DND-41 (cell line): ENCODE measurements around the gene MNT.

Source experiments
- ATAC-seq: fragments of 200-7000 bp; cut with Tn5 transposase; 3 replicates; pipeline ENCODE4 v1.9.1; 2021; ENCODE audit warnings: low read depth; ENCODE audit not compliant: insufficient read depth
- DNase-seq: peaks from one replicate; pipeline ENCODE4 v3.0.0-alpha.2; 2020
- H2AFZ ChIP-seq: 2 replicates; pipeline ENCODE4 v1.6.0; 2012; ENCODE audit warnings: low read depth, low read length
- H3K27ac ChIP-seq: 2 replicates; pipeline ENCODE4 v1.5.1; 2012; ENCODE audit warnings: low read length, inconsistent platforms
- H3K27me3 ChIP-seq: fragments of 200-600 bp; sonication (generic); 2 replicates; pipeline ENCODE4 v1.6.0; 2012; ENCODE audit warnings: low read length, mild to moderate bottlenecking, inconsistent platforms; ENCODE audit not compliant: insufficient read depth, poor library complexity
- H3K36me3 ChIP-seq: 2 replicates; pipeline ENCODE4 v1.5.1; 2012; ENCODE audit warnings: low read length, inconsistent platforms; ENCODE audit not compliant: insufficient read depth
- H3K4me1 ChIP-seq: 2 replicates; pipeline ENCODE4 v1.5.1; 2012; ENCODE audit warnings: mild to moderate bottlenecking, low read length; ENCODE audit not compliant: insufficient read depth
- H3K4me2 ChIP-seq: 2 replicates; pipeline ENCODE4 v1.6.0; 2012; ENCODE audit warnings: mild to moderate bottlenecking, moderate library complexity, low read length, inconsistent platforms; ENCODE audit not compliant: insufficient read depth
- H3K4me3 ChIP-seq, 2 experiments: fragments of 200-600 bp in 1 of 2; shearing (Covaris generic) in 1 of 2; 2 replicates each; pipeline ENCODE4 v1.5.1; 2012 to 2016; ENCODE audit warnings: inconsistent platforms in 2 of 2, low read length in 2 of 2, mild to moderate bottlenecking in 2 of 2, low read depth in 1 of 2, moderate library complexity in 1 of 2
- H3K79me2 ChIP-seq: 2 replicates; pipeline ENCODE4 v1.6.0; 2012; ENCODE audit warnings: low read length, inconsistent platforms; ENCODE audit not compliant: insufficient read depth
- H3K9ac ChIP-seq: 2 replicates; pipeline ENCODE4 v1.6.0; 2012; ENCODE audit warnings: low read depth, mild to moderate bottlenecking, inconsistent platforms, low read length, moderate library complexity
- H3K9me3 ChIP-seq: 2 replicates; pipeline ENCODE4 v1.5.1; 2012; ENCODE audit warnings: low read length, moderate library complexity, mild to moderate bottlenecking, inconsistent platforms; ENCODE audit not compliant: insufficient read depth, severe bottlenecking
- H4K20me1 ChIP-seq: 2 replicates; pipeline ENCODE4 v1.6.0; 2012; ENCODE audit warnings: low read length; ENCODE audit not compliant: insufficient read depth
- EZH2 ChIP-seq: IDR thresholded peaks from 3 replicates; pipeline ENCODE4 v1.6.1; 2012; ENCODE audit warnings: borderline replicate concordance, low read depth, mild to moderate bottlenecking, moderate library complexity, low read length, inconsistent platforms; ENCODE audit not compliant: severe bottlenecking
- TF ChIP-seq, protein P1 (sequence below): IDR thresholded peaks from 2 replicates; pipeline ENCODE4 v1.5.1; 2012; ENCODE audit warnings: borderline replicate concordance, low read length, moderate library complexity, mild to moderate bottlenecking; ENCODE audit not compliant: poor library complexity, severe bottlenecking; ENCODE audit errors: extremely low read depth

Gene MNT

DNA sequence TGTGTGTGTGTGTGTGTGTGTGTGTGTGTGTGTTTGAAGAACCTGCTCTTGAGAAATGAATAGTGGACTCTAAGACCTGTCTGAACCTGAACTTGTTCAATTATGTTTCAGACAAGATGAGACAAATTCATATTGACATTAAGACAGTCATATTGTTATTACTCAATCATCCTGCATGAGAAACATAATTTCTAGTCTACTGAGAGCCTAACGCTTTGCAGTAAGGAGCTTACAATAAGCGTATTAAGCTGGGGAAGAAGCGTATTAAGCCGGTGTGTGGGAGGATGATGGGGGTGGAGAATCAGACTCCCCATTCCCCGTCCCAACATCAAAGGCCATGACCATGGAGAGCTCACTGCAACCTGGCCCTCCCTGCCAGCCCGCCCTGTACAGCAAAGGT is 22.4 kb upstream of the MNT start:
- Histone ChIP-seq H3K9me3 (no peaks in the 10 kb centered on the region), H3K27me3 (no peaks in the 10 kb centered on the region), H3K4me1 (no peaks in the 10 kb centered on the region), H3K36me3 (peaks cover 48% of the 10 kb centered on the region), H4K20me1 (no peaks in the 10 kb centered on the region), H3K4me3 (no peak overlapping the region), H3K79me2 (no peaks in the 10 kb centered on the region), H3K27ac (no peak overlapping the region), H2AFZ (no peak overlapping the region), H3K4me2 (no peak overlapping the region), H3K9ac (no peak overlapping the region)
- DNase-seq (no peak), ATAC-seq (no peak)
- TF ChIP-seq, protein P1, sequence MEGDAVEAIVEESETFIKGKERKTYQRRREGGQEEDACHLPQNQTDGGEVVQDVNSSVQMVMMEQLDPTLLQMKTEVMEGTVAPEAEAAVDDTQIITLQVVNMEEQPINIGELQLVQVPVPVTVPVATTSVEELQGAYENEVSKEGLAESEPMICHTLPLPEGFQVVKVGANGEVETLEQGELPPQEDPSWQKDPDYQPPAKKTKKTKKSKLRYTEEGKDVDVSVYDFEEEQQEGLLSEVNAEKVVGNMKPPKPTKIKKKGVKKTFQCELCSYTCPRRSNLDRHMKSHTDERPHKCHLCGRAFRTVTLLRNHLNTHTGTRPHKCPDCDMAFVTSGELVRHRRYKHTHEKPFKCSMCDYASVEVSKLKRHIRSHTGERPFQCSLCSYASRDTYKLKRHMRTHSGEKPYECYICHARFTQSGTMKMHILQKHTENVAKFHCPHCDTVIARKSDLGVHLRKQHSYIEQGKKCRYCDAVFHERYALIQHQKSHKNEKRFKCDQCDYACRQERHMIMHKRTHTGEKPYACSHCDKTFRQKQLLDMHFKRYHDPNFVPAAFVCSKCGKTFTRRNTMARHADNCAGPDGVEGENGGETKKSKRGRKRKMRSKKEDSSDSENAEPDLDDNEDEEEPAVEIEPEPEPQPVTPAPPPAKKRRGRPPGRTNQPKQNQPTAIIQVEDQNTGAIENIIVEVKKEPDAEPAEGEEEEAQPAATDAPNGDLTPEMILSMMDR: no peak
- no peak for TF ChIP-seq EZH2

DNA sequence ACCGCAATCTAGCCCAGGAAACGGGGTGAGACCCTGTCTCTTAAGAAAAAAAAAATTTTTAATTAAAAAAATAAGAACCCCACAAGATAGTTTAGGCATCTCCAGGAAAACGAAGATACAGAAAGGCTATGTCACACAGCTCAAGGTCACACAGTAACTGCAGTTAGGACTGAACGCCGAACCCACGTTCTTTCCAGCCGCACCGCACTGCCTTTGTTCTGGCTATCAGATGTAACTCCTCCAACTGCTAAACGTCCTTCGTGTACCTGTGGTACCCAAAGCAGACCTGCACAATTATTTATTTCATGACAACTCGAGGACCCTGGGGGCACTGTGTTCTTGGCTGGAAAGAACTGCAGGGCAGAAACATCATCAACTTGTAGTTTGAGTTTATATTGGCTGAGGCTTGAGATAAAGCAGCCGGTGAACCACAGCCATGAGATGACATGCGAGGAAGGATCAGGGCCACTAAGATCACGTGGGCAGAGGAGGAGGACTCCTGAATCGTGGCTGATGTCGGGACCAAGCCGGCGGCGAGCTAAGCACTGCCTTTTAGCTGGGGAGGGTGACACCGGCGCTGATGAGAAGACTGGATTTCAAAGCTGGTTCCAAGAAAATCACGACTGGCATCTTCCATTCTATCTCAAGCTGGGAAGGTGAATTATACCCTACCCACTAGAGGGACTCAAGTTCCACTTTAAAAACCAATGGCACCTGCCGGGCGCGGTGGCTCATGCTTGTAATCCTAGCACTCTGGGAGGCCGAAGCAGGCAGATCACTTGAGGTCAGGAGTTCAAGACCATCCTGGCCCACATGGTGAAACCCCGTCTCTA is 20.7 kb upstream of the MNT start:
- no peak overlapping the region for H3K4me2 ChIP-seq
- H3K27me3 ChIP-seq: no peaks in the 10 kb centered on the region
- no peaks in the 10 kb centered on the region for H3K79me2 ChIP-seq
- no peaks in the 10 kb centered on the region for H4K20me1 ChIP-seq
- TF ChIP-seq, protein P1: no peak
- TF ChIP-seq EZH2: no peak
- DNase-seq (no peak), ATAC-seq (no peak)
- peaks cover 54% of the 10 kb centered on the region for H3K36me3 ChIP-seq
- no peak overlapping the region for H3K27ac ChIP-seq
- no peak overlapping the region for H3K9ac ChIP-seq
- H3K4me3 ChIP-seq: no peak overlapping the region
- H2AFZ ChIP-seq: no peak overlapping the region
- no peaks in the 10 kb centered on the region for H3K9me3 ChIP-seq
- no peaks in the 10 kb centered on the region for H3K4me1 ChIP-seq

GRCh38 chr17:2420176-2420575 is 19.3 kb upstream of the MNT start:
- TF ChIP-seq, protein P1: no peak
- no peak for TF ChIP-seq EZH2
- Histone ChIP-seq H2AFZ (no peak overlapping the region), H3K27ac (no peak overlapping the region), H4K20me1 (no peaks in the 10 kb centered on the region), H3K4me2 (no peak overlapping the region), H3K4me1 (peaks cover 3% of the 10 kb centered on the region; the same call in 1 of the 2 replicates), H3K79me2 (no peaks in the 10 kb centered on the region), H3K9me3 (no peaks in the 10 kb centered on the region), H3K36me3 (peaks cover 52% of the 10 kb centered on the region), H3K4me3 (no peak overlapping the region), H3K9ac (no peak overlapping the region), H3K27me3 (no peaks in the 10 kb centered on the region)
- ATAC-seq (no peak), DNase-seq (no peak)
